Measurements from ENCODE around the gene MON1B. TPM values are rescaled to one million over a fixed set of nuclear protein-coding genes. Genes with fewer than 3 reads are reported as not detected.

Gene MON1B
- total and polyA plus RNA-seq, 8 donors: 14.8 to 35.9 (median 21.4) TPM

- Histone ChIP-seq H3K9me3 (no peaks in the 10 kb centered on the region), H3K27me3 (peaks cover 0 to 6% (median 2%) of the 10 kb centered on the region in 4 donors), H3K27ac (no peak overlapping the region), H3K36me3 (no peaks in the 10 kb centered on the region), H3K4me3 (no peak overlapping the region), H3K4me1 (no peaks in the 10 kb centered on the region)
- no peak for TF ChIP-seq CTCF (IDR thresholded peaks at IDR 0.05)
- FAIRE-seq (no peak), ATAC-seq (no peak), DNase-seq (no peak)
- WGBS, 2 donors: 65 to 66% methylated on average over 10 of the region's 10 CpGs
- intact Hi-C loops (cut with DNase I): no loop called here
Observed at GRCh38 chr16:77223184-77223583, 32.2 kb downstream of the MON1B start.

- H3K36me3 ChIP-seq: no peaks in the 10 kb centered on the region
- H3K4me3 ChIP-seq: no peak overlapping the region
- H3K4me1 ChIP-seq: no peaks in the 10 kb centered on the region
- ATAC-seq (no peak), DNase-seq (no peak), FAIRE-seq (no peak)
- peaks cover 0 to 6% (median 2%) of the 10 kb centered on the region in 4 donors for H3K27me3 ChIP-seq
- no peak for TF ChIP-seq CTCF (IDR thresholded peaks at IDR 0.05)
- intact Hi-C loops (cut with DNase I): no loop called here
- H3K9me3 ChIP-seq: no peaks in the 10 kb centered on the region
- WGBS, 2 donors: 76 to 82% methylated on average over 3 of the region's 3 CpGs
- no peak overlapping the region for H3K27ac ChIP-seq
Observed at GRCh38 chr16:77225182-77225581, 34.2 kb downstream of the MON1B start.

GRCh38 chr16:77227745-77228144 lies 36.8 kb downstream of the MON1B start:
- ATAC-seq: no peak
- H3K9me3 ChIP-seq: no peaks in the 10 kb centered on the region
- intact Hi-C loops (cut with DNase I): no loop called here
- H3K36me3 ChIP-seq: no peaks in the 10 kb centered on the region
- 75 to 91% methylated on average over 5 of the region's 5 CpGs for WGBS, 2 donors
- no peak for FAIRE-seq
- TF ChIP-seq CTCF (IDR thresholded peaks at IDR 0.05): no peak
- no peak overlapping the region for H3K27ac ChIP-seq
- H3K4me1 ChIP-seq: no peaks in the 10 kb centered on the region
- DNase-seq: no peak
- H3K4me3 ChIP-seq: no peak overlapping the region
- peaks cover 0 to 6% (median 2%) of the 10 kb centered on the region in 4 donors for H3K27me3 ChIP-seq

- Histone ChIP-seq H3K4me1 (no peaks in the 10 kb centered on the region), H3K36me3 (no peaks in the 10 kb centered on the region), H3K27ac (no peak overlapping the region), H3K27me3 (peaks cover 0 to 10% (median 2%) of the 10 kb centered on the region in 4 donors), H3K4me3 (no peak overlapping the region), H3K9me3 (no peaks in the 10 kb centered on the region)
- intact Hi-C loops (cut with DNase I): no loop called here
- no peak for TF ChIP-seq CTCF (IDR thresholded peaks at IDR 0.05)
- ATAC-seq (no peak), DNase-seq (no peak), FAIRE-seq (no peak)
- 35 to 54% methylated on average over 3 of the region's 3 CpGs for WGBS, 2 donors
Observed at GRCh38 chr16:77231047-77231446, 40.1 kb downstream of the MON1B start.

- Histone ChIP-seq H3K36me3 (no peaks in the 10 kb centered on the region), H3K9me3 (no peaks in the 10 kb centered on the region), H3K4me3 (no peak overlapping the region), H3K27me3 (peaks cover 0 to 8% (median 0%) of the 10 kb centered on the region in 4 donors), H3K27ac (no peak overlapping the region), H3K4me1 (no peaks in the 10 kb centered on the region)
- DNase-seq: no peak
- WGBS, 2 donors: 50 to 57% methylated on average over 9 of the region's 9 CpGs
- TF ChIP-seq CTCF (IDR thresholded peaks at IDR 0.05): no peak
- no peak for FAIRE-seq
- intact Hi-C loops (cut with DNase I): no loop called here
- no peak for ATAC-seq
Observed at GRCh38 chr16:77233799-77234519, 43.0 kb downstream of the MON1B start.

All from pancreas (tissue), 10 donors.